ENCODE measurements around the gene RPUSD3.

GRCh38 chr3:9855594-9855993, 11.8 kb upstream of the RPUSD3 start:
- no peak for TF ChIP-seq EZH2 (IDR thresholded peaks at IDR 0.05; ENCODE audit: borderline replicate concordance, low read length)
- TF ChIP-seq, protein P1, sequence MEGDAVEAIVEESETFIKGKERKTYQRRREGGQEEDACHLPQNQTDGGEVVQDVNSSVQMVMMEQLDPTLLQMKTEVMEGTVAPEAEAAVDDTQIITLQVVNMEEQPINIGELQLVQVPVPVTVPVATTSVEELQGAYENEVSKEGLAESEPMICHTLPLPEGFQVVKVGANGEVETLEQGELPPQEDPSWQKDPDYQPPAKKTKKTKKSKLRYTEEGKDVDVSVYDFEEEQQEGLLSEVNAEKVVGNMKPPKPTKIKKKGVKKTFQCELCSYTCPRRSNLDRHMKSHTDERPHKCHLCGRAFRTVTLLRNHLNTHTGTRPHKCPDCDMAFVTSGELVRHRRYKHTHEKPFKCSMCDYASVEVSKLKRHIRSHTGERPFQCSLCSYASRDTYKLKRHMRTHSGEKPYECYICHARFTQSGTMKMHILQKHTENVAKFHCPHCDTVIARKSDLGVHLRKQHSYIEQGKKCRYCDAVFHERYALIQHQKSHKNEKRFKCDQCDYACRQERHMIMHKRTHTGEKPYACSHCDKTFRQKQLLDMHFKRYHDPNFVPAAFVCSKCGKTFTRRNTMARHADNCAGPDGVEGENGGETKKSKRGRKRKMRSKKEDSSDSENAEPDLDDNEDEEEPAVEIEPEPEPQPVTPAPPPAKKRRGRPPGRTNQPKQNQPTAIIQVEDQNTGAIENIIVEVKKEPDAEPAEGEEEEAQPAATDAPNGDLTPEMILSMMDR (IDR thresholded peaks at IDR 0.05; ENCODE audit: low read length): no peak
